Measurements from ENCODE around the gene CFAP77.

CFAP77 gene

DNA sequence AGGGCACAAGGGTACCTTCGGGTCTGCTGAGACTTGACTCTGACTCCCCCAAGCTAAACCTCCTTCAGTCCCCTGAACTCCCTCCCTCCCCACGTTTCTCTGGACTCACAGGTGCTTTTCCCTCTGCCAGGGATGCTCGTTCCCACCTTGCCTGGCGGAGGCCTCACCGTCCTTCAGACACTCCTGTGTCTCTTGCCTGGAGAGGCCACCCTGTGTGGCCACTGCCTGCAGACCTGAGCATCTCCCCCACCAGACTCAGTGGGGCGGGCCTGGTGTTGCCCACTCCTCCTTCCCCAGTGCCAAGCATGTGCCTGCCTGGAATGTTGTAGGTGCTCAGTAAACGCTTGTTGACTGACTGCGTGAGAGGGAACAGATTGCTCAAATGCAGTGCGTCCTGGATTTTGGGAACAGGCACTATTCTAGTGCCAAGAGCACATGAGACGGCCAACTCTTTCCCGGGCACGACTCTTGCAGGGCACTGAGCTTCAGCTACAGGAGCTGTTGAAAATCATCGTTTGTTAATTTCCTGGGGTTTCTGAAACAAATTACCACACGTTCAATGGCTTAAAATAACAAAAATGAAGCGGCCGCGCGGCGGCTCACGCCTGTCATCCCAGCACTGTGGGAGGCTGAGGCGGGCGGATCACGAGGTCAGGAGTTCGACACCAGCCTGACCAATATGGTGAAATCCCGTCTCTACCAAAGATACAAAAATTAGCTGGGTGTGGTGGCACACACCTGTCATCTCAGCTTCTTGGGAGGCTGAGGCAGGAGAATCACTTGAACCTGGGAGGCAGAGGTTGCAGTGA, 101.4 kb downstream of the CFAP77 start:
- H3K36me3 Mint-ChIP-seq (ENCODE audit: insufficient read depth), result no peaks in the 10 kb centered on the region
- no peak for DNase-seq
- no peaks in the 10 kb centered on the region for H3K9me3 Mint-ChIP-seq
- H3K27me3 Mint-ChIP-seq, result peaks cover 25 to 43% of the 10 kb centered on the region in 2 donors
- H3K4me3 Mint-ChIP-seq, result no peak overlapping the region
- peaks cover 5 to 16% of the 10 kb centered on the region in 2 donors for H3K4me1 Mint-ChIP-seq (ENCODE audit: low read depth in 2 of 2)
- ATAC-seq (replicated peaks), result no peak
- H3K27ac Mint-ChIP-seq, result no peak overlapping the region

DNA sequence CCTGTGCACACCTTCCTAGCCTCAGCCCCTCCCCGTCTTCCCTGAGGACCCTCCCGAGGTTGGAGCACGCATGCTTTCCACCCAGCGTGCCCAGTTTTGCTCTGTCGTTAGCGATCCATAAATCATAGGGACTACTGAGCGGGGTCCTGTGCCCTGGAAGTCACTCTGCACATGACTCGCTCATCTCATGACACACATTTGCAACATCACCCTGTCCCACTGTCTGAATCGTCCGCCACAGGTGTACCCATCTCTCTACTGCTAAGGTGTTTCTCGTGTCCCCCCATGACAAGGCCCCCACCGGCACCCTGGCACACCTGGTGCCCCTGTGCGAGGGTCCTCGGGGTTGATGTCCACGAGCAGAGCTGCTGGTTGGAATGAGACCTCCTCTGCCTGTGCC, 103.4 kb downstream of the CFAP77 start:
- H3K27ac Mint-ChIP-seq, result no peak overlapping the region
- H3K9me3 Mint-ChIP-seq, result no peaks in the 10 kb centered on the region
- peaks cover 27 to 59% of the 10 kb centered on the region in 2 donors for H3K27me3 Mint-ChIP-seq
- DNase-seq (no peak), ATAC-seq (replicated peaks) (no peak)
- H3K36me3 Mint-ChIP-seq (ENCODE audit: insufficient read depth), result no peaks in the 10 kb centered on the region
- no peak overlapping the region for H3K4me3 Mint-ChIP-seq
- H3K4me1 Mint-ChIP-seq (ENCODE audit: low read depth in 2 of 2), result no peaks in the 10 kb centered on the region

DNA sequence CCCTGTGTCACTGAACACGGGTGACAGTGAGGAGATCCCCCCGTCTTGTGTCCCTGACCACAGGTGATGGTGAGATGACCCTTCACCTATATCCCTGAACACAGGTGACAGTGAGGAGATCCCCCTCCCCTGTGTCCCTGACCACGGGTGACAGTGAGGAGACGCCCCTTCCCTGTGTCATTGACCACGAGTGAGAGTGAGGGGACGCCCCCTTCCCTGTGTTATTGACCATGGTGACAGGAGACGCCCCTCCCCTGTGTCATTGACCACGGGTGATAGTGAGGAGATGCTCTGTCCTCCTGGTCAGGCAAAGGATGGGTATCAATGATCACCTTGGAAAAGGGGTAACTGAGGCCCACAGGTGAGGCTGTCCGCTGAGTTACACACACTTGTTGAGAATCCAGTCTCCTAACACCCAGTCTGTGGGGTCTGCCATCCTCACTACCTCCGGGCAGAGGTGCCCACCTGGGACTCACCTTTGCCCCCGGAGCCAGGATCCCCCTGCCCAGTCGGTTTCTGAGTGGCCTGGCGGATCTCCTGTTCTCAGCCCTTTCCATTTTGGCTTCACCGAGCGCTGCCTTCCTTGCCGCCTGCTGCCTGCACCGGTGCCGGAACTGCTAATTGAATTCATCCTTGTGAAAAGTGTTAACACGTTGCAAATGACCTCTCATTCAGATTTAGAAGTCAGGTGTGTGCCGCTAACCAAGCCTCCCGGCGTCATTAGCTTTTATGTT, 104.2 kb downstream of the CFAP77 start:
- H3K4me3 Mint-ChIP-seq, result no peak overlapping the region
- H3K9me3 Mint-ChIP-seq, result no peaks in the 10 kb centered on the region
- DNase-seq (no peak), ATAC-seq (replicated peaks) (no peak)
- H3K27ac Mint-ChIP-seq, result no peak overlapping the region
- no peaks in the 10 kb centered on the region for H3K36me3 Mint-ChIP-seq (ENCODE audit: insufficient read depth)
- H3K27me3 Mint-ChIP-seq, result peaks cover 32 to 65% of the 10 kb centered on the region in 2 donors
- no peaks in the 10 kb centered on the region for H3K4me1 Mint-ChIP-seq (ENCODE audit: low read depth in 2 of 2)

DNA sequence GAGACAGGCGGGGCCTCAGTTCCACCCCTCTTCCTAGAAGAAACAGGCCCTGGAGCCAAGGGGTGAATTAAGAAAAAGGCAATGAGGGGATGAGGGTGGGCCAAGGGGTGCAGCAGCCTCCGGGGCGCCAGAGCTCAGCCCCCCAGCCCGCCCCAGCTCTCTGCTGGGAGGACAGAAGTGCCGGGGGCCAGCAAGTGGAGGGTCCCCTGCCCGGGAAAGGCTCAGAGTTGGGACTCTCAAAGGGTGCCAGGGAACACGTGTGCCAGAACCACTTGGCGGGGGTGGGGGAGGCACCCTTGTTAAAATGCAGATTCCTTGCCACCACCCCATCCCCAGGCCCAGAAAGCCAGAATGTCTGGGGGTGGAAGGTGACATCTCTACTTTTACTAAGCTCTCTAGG, 104.8 kb downstream of the CFAP77 start:
- H3K36me3 Mint-ChIP-seq (ENCODE audit: insufficient read depth), result no peaks in the 10 kb centered on the region
- H3K4me3 Mint-ChIP-seq, result no peak overlapping the region
- DNase-seq (no peak), ATAC-seq (replicated peaks) (no peak)
- H3K9me3 Mint-ChIP-seq, result no peaks in the 10 kb centered on the region
- peaks cover 32 to 65% of the 10 kb centered on the region in 2 donors for H3K27me3 Mint-ChIP-seq
- no peak overlapping the region for H3K27ac Mint-ChIP-seq
- H3K4me1 Mint-ChIP-seq (ENCODE audit: low read depth in 2 of 2), result no peaks in the 10 kb centered on the region

DNA sequence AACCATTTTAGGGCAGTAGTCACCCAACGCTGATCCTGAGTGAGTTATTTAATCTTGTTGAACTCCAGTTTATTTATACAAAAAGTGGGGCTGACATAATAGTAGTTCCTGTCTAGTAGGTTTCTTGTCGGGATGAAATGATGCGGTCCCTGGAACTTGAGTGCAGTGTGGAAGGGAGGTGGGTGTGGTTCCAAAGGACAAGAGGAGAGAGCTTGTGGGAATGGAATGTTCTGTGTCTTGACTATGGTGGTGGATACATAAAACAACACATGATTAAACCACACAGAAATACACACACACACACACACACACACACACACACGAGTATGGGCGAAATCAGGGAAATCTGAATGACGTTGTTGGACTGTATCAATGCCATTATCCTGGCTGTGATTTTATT, 106.3 kb downstream of the CFAP77 start:
- no peak for ATAC-seq (replicated peaks)

DNA sequence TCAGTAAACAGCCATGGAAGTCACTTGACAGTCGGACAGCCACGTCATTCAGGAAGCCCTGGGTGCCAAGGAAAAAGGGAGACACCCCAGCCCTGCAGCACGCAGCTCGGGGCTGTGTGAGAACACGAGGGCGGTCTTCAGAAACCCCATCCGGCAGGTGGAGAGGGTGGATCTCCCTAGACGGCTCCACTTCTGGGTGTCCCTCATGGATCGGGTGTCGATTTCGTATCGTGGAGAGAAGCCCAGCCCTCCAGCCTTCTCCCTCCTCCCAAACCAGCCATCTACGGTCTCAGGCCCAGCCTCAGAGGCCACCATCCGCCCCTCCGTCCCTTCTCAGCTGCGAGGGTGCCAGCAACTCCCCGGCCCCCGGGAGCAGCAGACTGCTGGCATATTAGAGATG, 106.9 kb downstream of the CFAP77 start:
- H3K36me3 Mint-ChIP-seq (ENCODE audit: insufficient read depth), result no peaks in the 10 kb centered on the region
- H3K4me1 Mint-ChIP-seq (ENCODE audit: low read depth in 2 of 2), result no peaks in the 10 kb centered on the region
- DNase-seq (no peak), ATAC-seq (replicated peaks) (no peak)
- peaks cover 43 to 71% of the 10 kb centered on the region in 2 donors for H3K27me3 Mint-ChIP-seq
- H3K9me3 Mint-ChIP-seq, result no peaks in the 10 kb centered on the region
- H3K27ac Mint-ChIP-seq, result no peak overlapping the region
- no peak overlapping the region for H3K4me3 Mint-ChIP-seq

More for the DNA sequence above, 106.3 kb downstream of the CFAP77 start:
- Mint-ChIP-seq H3K27me3 (peaks cover 40 to 65% of the 10 kb centered on the region in 2 donors), H3K36me3 (ENCODE audit: insufficient read depth) (no peaks in the 10 kb centered on the region), H3K4me3 (no peak overlapping the region), H3K27ac (no peak overlapping the region), H3K9me3 (no peaks in the 10 kb centered on the region), H3K4me1 (ENCODE audit: low read depth in 2 of 2) (no peaks in the 10 kb centered on the region)
- no peak for DNase-seq

DNA sequence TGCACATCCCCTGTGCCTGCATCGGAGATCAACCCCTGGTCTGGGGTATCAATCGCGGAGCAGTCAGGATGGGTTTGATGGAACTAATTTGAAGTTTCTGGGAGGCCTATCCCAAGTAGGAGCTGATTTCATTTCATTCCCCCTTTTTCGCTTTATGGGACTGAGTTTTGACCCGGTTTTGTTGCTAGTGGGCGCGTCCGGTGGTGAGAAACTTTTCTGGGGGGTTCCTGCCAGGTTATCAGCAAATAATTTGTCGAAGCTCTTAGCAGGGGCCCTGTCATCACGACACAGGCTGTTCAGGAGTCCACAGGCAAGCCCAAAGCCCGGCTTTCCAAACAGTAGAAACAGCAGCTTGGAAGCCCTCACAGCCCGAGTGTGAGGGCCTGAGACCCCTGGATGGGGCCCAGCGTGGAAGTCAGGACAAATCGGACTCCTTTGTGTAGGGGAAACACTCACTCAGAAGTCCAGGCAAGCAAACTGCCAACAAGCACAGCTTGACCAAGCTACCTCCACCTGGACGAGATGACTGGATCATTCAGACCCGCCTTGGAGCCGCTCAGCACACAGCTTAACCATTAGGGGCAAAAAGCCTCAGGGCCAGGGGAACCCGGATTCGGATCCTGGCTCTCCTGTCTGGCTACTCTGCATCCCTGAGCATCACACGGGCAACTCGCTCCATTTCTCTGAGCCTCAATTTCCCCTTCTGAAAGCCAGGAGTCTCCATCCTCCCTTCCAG, 108.0 kb downstream of the CFAP77 start:
- no peak for DNase-seq

DNA sequence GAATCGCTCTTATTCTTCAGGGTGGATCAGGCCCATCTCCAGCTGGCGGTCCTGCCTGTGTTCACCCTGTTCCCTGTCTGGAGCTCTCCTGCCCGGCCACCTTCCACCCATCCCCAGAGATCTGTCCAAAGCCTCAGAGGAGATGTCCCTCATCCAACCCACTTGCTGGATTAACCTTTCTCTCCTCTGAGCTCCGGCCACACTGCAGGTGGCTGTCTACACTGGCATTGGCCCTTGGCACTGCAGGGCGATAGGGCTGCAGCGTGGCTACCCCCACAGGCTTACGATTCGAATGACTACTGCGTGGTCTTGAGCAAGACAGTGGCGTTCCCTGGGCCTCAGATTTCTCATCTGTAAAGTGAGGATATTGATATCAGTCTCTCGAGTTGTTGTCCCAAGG, 108.6 kb downstream of the CFAP77 start:
- peaks cover 48 to 82% of the 10 kb centered on the region in 2 donors for H3K27me3 Mint-ChIP-seq
- H3K27ac Mint-ChIP-seq, result no peak overlapping the region

More for the DNA sequence above, 108.0 kb downstream of the CFAP77 start:
- H3K27me3 Mint-ChIP-seq, result peaks cover 47 to 82% of the 10 kb centered on the region in 2 donors
- H3K36me3 Mint-ChIP-seq (ENCODE audit: insufficient read depth), result no peaks in the 10 kb centered on the region
- no peaks in the 10 kb centered on the region for H3K9me3 Mint-ChIP-seq
- H3K4me3 Mint-ChIP-seq, result no peak overlapping the region
- ATAC-seq (replicated peaks), result no peak
- no peak overlapping the region for H3K27ac Mint-ChIP-seq
- no peaks in the 10 kb centered on the region for H3K4me1 Mint-ChIP-seq (ENCODE audit: low read depth in 2 of 2)

DNA sequence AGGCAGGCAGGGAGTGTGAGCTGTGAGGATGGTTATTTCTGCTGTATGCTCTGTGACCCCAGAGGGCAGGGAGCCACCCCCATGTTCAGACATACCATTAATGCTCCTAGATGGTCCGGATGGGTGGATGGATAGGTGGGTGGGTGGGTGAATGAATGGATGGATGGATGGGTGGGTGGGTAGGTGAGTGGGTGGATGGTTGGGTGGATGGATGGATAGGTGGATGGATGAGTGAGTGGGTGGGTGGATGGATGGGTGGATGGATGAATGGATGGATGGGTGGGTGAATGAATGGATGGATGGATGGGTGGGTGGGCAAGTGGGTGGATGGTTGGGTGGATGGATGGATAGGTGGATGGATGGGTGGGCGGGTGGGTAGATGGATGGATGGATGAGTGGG, 109.0 kb downstream of the CFAP77 start:
- H3K9me3 Mint-ChIP-seq, result no peaks in the 10 kb centered on the region
- no peak overlapping the region for H3K4me3 Mint-ChIP-seq
- ATAC-seq (replicated peaks), result no peak
- H3K4me1 Mint-ChIP-seq (ENCODE audit: low read depth in 2 of 2), result no peaks in the 10 kb centered on the region
- H3K36me3 Mint-ChIP-seq (ENCODE audit: insufficient read depth), result no peaks in the 10 kb centered on the region
- no peak for DNase-seq
- H3K27me3 Mint-ChIP-seq, result peaks cover 47 to 80% of the 10 kb centered on the region in 2 donors
- no peak overlapping the region for H3K27ac Mint-ChIP-seq

More for the DNA sequence above, 108.6 kb downstream of the CFAP77 start:
- Mint-ChIP-seq H3K4me3 (no peak overlapping the region), H3K36me3 (ENCODE audit: insufficient read depth) (no peaks in the 10 kb centered on the region), H3K4me1 (ENCODE audit: low read depth in 2 of 2) (no peaks in the 10 kb centered on the region), H3K9me3 (no peaks in the 10 kb centered on the region)
- DNase-seq (no peak), ATAC-seq (replicated peaks) (no peak)

DNA sequence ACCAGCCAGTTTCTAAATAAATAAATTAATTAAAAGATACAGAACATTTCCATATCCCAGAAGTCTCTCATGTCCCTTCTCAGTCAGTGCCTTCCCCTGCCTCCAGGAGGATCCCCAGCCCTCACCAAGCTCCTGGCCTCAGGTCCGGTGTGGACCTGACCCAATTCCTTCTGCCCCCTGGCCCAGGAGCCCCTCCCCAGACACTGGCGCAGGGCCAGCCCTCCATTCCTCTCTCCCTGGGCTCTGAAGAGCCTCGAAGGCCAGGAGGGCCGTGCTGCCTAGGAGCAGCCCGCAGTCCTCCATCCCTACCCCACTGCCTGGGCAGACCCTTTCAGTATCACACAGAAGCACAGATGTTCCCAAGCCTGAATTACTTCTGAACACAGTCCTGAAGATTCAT, 110.6 kb downstream of the CFAP77 start:
- DNase-seq (no peak), ATAC-seq (replicated peaks) (no peak)
- no peak overlapping the region for H3K27ac Mint-ChIP-seq
- no peaks in the 10 kb centered on the region for H3K36me3 Mint-ChIP-seq (ENCODE audit: insufficient read depth)
- peaks cover 49 to 76% of the 10 kb centered on the region in 2 donors for H3K27me3 Mint-ChIP-seq
- H3K4me3 Mint-ChIP-seq, result no peak overlapping the region
- no peaks in the 10 kb centered on the region for H3K4me1 Mint-ChIP-seq (ENCODE audit: low read depth in 2 of 2)
- H3K9me3 Mint-ChIP-seq, result no peaks in the 10 kb centered on the region

DNA sequence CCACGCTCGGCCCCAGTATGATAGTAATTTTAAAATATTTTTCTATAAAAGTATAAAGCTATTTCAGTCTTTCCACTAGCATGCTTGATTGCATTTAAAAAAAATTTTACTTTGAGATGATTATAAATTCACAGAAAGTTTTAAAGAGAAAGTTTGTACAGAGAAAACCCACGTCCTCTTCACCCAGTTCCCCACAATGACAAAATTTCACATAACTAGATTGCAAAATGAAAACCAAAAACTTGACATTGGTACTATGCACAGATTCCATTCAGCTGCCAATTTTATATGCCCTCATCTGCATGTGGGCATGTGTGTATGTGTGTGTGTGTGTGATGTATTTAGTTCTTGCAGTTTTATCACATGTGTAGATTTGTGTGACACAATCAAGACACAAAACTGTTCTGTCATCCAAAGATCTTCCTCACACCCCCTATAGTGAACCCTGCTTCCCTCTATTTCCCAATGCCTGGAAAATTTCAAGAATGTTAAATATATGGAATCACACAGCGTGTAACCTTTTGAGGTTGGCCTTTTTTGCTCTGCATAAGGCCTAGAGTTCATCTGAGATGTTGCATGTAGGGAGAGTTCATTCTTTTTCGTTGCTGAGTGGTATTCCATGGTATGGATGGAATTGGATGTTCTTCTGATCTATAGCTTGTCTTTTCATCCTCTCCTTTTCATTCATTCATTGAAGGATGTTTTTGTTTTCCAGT, 115.5 kb downstream of the CFAP77 start:
- Mint-ChIP-seq H3K27me3 (peaks cover 43 to 49% of the 10 kb centered on the region in 2 donors), H3K4me1 (ENCODE audit: low read depth in 2 of 2) (no peaks in the 10 kb centered on the region), H3K36me3 (ENCODE audit: insufficient read depth) (no peaks in the 10 kb centered on the region), H3K27ac (no peak overlapping the region), H3K4me3 (no peak overlapping the region), H3K9me3 (no peaks in the 10 kb centered on the region)
- DNase-seq, result no peak
- ATAC-seq (replicated peaks), result no peak

DNA sequence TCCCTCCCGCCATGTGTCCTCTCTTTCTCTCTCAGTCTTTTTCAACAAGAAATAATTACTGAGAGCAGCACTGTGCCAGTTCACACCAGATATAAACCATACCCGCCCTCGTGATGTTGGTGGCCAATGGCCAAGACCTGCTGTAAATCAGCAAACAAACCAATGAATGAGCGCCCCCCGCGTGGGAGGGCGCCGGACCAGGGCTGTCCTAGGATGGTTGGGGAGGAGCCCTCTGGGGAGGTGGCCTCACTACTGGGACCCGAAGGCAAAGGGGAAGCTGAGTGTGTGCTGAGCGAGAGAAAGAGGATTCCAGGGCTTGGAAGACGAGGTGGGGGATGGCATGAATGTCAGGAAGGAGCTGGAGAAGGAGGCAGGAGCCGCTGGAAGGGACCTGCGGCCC, 121.2 kb downstream of the CFAP77 start:
- Mint-ChIP-seq H3K36me3 (ENCODE audit: insufficient read depth) (no peaks in the 10 kb centered on the region), H3K27ac (no peak overlapping the region), H3K9me3 (no peaks in the 10 kb centered on the region), H3K27me3 (peaks cover 21 to 33% of the 10 kb centered on the region in 2 donors), H3K4me1 (ENCODE audit: low read depth in 2 of 2) (no peaks in the 10 kb centered on the region), H3K4me3 (no peak overlapping the region)
- ATAC-seq (replicated peaks) (no peak), DNase-seq (no peak)
